Stimulated activated naive CD4-positive, alpha-beta T cell treated with Interleukin-2 at 50 U/mL for 16 hours (primary cell): Measurements from ENCODE around the gene SLC13A1.
"Not testable (repeated sequence)": the region's sequence is repeated elsewhere in the genome, so short reads cannot be mapped to it uniquely, and the experiment has no call there.

ENCODE experiments used
- DNase-seq: peaks from one replicate; lab custom pipeline; 2025; lab: John Stamatoyannopoulos, UW

The SLC13A1 gene, protein sequence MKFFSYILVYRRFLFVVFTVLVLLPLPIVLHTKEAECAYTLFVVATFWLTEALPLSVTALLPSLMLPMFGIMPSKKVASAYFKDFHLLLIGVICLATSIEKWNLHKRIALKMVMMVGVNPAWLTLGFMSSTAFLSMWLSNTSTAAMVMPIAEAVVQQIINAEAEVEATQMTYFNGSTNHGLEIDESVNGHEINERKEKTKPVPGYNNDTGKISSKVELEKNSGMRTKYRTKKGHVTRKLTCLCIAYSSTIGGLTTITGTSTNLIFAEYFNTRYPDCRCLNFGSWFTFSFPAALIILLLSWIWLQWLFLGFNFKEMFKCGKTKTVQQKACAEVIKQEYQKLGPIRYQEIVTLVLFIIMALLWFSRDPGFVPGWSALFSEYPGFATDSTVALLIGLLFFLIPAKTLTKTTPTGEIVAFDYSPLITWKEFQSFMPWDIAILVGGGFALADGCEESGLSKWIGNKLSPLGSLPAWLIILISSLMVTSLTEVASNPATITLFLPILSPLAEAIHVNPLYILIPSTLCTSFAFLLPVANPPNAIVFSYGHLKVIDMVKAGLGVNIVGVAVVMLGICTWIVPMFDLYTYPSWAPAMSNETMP

DNA sequence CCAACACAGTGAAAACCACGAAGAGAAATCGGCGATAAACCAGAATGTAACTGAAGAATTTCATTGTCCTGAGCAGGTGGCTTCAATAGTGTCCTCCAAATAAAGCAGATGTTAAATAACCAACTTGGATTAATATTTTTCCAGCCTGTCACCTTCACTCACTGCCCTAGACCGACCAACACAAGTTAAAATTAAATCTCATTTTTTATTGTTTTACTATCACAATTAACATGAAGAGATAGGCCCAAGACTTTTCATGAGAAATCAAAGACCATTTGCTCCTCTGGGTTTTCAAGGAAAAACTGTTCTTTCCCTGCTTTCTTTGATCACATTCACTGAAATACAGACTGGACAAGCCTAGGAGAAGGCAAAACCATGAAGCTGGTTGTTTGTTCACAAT is at the start of gene SLC13A1:
Gene SLC13A1, minus strand, starts transcription at position 87 of the 400 bp plus-strand sequence. Its CDS starts 23 bp downstream, at position 64.
- no peak for DNase-seq

DNA sequence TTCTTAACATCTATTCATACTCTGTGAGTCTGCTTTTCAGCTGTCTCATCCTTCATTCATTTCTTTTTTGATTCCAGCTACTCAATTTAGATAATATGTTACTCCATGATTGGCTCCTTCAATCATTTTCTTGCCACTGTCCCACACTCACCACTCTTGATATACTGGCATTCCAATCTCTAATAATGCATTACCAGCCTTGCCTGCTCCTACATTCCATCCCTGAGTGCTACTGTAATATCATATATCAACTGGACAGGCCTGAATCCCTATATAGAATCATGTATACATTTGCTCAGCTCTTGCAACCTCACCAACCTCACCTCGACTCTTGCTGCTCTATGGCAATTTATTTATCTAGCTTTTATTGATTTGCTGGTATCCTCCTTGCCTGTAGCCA is 45.0 kb upstream of the SLC13A1 start:
- no peak for DNase-seq

DNA sequence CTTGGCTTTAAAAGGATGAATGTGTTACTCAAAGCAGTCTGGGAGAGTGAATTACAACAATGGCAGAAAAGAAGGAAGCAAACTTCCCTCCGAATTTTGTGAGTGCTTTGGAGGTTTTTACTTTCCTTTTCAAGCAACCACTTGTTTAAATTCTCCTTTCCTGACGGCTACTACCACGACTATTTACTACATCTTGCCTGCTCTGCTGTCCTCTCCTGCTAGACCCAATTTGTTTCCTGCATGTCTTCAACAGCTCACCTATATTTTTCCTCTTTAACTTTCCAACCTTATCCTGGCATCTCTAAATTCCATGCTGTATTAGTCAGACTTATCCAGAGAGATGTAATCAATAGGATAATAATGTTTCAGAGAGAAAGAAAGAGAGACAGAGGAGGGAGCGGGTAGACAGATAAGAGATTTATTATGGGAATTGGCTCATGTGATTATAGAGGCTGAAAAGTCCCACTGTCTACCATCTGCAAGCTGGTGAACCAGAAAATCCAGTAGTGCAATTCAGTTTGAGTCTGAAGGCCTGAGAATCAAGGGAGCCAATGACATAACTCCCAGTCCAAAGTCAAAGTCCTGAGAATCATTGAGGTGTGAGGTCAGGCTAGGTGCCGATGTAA is 42.8 kb upstream of the SLC13A1 start:
- no peak for DNase-seq

GRCh38 chr7:123241809-123242208 is 42.0 kb upstream of the SLC13A1 start:
- DNase-seq = no peak

- no peak for DNase-seq
Observed at GRCh38 chr7:123231021-123232000, 31.5 kb upstream of the SLC13A1 start.

- no peak for DNase-seq
Observed at GRCh38 chr7:123230603-123231002, 30.8 kb upstream of the SLC13A1 start.

DNA sequence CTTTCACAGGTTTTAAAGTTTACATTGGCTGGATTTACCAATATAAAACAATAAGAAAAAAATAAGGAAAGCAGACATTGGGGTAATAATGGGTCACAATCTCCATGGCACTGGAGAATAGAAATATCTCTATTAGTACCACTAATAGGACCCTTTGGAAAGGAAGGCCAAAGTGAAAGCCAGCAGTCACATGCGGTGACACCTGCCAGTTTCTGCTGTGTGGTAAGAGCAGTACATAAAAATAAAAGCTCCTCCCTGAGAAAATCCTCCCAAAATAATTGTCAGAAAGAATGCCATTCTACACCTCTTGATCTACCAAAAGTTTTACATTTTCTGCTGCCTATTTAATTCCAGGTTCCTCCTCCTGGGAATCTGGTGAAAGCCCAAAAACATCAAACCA is 30.4 kb upstream of the SLC13A1 start:
- DNase-seq = no peak

- no peak for DNase-seq
Observed at GRCh38 chr7:123229426-123229825, 29.7 kb upstream of the SLC13A1 start.

DNA sequence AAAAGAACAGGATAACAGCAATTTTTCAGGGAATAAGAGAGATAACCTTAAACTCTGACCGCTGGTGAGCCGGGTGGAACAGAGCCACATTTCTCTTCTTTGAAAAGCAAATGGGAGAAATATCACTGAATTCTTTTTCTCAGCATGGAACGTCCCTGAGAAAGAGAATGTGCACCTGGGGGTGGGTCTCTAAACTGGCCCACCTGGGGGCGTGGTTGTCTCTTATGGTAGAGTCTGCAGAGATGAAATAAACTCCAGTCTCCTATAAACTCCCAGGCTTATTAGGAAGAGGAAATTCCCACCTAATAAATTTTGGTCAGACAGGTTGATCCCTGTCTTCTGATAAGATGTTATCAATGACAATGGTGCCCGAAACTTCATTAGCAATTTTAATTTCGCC is 27.9 kb upstream of the SLC13A1 start:
- not testable (repeated sequence) for DNase-seq

DNA sequence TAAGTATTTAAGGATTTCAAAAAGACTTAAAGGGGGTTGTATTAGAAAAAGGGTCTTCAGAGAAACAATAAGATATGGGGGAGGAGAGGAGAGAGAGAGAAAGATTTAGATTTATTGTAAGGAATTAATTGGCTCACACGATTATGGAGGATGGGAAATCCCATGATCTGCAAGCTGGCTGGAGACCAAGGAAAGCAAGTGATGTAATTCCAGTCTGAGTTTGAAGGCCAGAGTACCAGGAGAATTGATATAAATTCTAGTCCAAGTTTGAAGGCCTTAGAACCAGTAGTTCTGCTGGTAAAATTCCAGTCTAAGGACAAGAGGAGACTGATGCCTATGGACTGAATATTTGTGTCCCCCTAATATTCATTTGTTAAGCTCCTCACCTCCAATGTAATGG is 20.6 kb upstream of the SLC13A1 start:
- no peak for DNase-seq

DNA sequence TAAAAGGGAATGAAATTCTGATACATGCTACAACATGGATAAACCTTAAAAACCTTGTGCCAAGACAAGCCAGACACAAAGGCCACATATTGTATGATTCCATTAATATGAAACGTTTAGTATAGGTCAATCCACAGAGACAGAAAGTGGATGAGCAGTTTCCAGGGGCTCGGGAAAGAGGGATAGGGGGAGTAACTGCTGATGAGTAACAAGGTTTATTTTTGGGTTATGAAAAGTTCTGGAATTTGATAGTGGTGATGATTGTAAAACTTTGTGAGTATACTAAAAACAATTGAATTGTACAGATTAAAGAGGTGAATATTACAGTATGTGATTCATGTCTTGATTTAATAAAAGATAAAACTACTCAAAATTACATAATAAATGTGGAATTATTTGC is 19.1 kb upstream of the SLC13A1 start:
- DNase-seq = no peak

DNA sequence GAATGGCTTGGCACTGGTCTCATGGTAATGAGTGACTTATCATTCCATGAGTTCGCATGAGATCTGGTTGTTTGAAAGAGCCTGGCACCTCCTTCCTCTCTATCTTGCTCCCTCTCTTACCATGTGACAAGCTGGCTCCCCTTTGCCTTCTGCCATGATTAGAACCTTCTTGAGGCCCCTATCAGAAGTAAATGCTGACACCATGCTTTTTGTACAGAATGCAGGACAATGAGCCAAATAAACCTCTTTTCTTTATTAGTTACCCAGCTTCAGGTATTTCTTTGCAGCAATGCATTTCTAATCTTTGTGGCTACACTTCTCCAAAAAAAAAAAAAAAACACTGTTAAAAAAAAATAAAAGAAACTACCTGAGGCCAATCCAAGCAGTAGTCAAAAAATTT is 17.1 kb upstream of the SLC13A1 start:
- no peak for DNase-seq

- no peak for DNase-seq
Observed at GRCh38 chr7:123215350-123215749, 15.6 kb upstream of the SLC13A1 start.

- no peak for DNase-seq
Observed at GRCh38 chr7:123211545-123211944, 11.8 kb upstream of the SLC13A1 start.

- no peak for DNase-seq
Observed at GRCh38 chr7:123210986-123211385, 11.2 kb upstream of the SLC13A1 start.

DNA sequence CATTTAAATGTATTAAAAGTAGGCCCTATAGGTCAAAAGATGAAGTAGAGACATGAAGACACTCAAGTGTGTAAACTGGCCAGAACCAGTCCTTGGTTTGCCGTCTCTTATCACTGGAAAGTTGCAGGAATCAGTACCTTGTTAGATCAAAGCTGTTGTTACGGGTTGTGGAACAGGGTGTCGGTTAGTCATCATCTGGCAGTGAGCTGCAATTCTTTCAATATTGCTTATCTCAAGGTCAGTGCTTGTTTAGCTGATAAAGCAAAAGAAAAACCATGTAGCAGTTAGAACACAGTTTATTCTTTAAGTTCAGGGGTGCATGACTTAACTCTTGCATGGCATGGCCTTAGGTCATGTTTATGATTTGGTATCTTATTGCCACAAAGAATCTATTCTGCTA is 10.0 kb upstream of the SLC13A1 start:
- no peak for DNase-seq

GRCh38 chr7:123208793-123209192 is 9.0 kb upstream of the SLC13A1 start:
- no peak for DNase-seq

- no peak for DNase-seq
Observed at GRCh38 chr7:123204206-123204835, 4.6 kb upstream of the SLC13A1 start.

DNA sequence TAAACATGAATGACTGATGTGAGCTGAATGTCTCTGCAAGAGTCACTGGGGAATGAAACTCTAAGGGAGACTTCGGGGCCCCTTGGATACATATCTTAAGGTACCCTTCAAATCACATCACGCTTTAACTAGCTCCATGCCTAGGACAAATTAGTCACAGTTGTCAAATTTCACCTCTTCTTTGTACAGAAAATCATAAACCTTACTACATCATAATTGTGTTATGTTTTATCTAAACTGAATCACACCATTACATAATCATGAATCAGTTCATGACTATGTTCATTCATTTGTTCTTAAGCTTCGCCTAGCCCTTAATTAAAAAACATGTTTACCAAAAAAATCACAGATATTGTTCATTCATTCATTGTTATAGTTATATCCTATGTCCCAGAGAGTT is 2.1 kb upstream of the SLC13A1 start:
- no peak for DNase-seq

- DNase-seq = no peak
Observed at GRCh38 chr7:123198668-123199652, 809 bp downstream of the SLC13A1 start.
